K562 (cell line): ENCODE measurements around the gene TMEM116. TPM values are rescaled to one million over a fixed set of nuclear protein-coding genes. Genes with fewer than 3 reads are reported as not detected.
A peak's percentile ranks its signal among the peaks of the same experiment; 100 is the strongest.

Source experiments
- CAMTA2 ChIP-seq: fragments of 250-450 bp; sonication (Bioruptor Pico); conservative IDR thresholded peaks from 2 replicates; pipeline ENCODE4 v1.5.1; 2022
- CREB3 ChIP-seq: fragments of 450-650 bp; conservative IDR thresholded peaks from 2 replicates; pipeline ENCODE4 v1.6.1; 2016; ENCODE audit warnings: missing genetic modification characterization, low read depth, mild to moderate bottlenecking, missing compliant biosample characterization, moderate library complexity
- ELF4 ChIP-seq: fragments of 450-650 bp; formaldehyde crosslinking; IDR thresholded peaks from 2 replicates; pipeline ENCODE4 v1.4.0; 2022; ENCODE audit warnings: missing genetic modification characterization
- GATAD2B ChIP-seq: fragments of 450-650 bp; IDR thresholded peaks from 2 replicates; pipeline ENCODE4 v1.6.1; 2017; ENCODE audit warnings: mild to moderate bottlenecking, borderline replicate concordance
- KDM5B ChIP-seq: fragments of 200-600 bp; sonication (generic); IDR thresholded peaks from 2 replicates; pipeline ENCODE4 v1.6.1; 2012; ENCODE audit warnings: low read depth, mild to moderate bottlenecking, moderate library complexity, low read length, control low read depth, inconsistent platforms; ENCODE audit not compliant: insufficient replicate concordance
- MNT ChIP-seq, 2 experiments: fragments of 450-650 bp; conservative IDR thresholded peaks; 2 replicates each; pipeline ENCODE4 v1.6.1; 2017; ENCODE audit warnings: mild to moderate bottlenecking in 2 of 2, moderate library complexity in 2 of 2
- RBM14 ChIP-seq: fragments of 200-400 bp; formaldehyde crosslinking; IDR thresholded peaks from 2 replicates; pipeline ENCODE4 v1.6.1; 2018; ENCODE audit warnings: low read depth, mild to moderate bottlenecking, low read length, moderate library complexity, borderline replicate concordance; ENCODE audit not compliant: insufficient read depth
- UBTF ChIP-seq, 2 experiments: IDR thresholded peaks; 2 replicates each; pipeline ENCODE4 v1.6.1; 2012; ENCODE audit warnings: improper control_type of control experiment in 2 of 2, low read depth in 2 of 2, low read length in 2 of 2, borderline replicate concordance in 1 of 2
- XRCC5 ChIP-seq: fragments of 200-400 bp; formaldehyde crosslinking; IDR thresholded peaks from 2 replicates; pipeline ENCODE4 v1.6.1; 2017; ENCODE audit warnings: low read depth, mild to moderate bottlenecking, low read length
- ZFP91 ChIP-seq: sonication (generic); formaldehyde crosslinking; IDR thresholded peaks from 2 replicates; pipeline ENCODE4 v1.8.0; 2022; ENCODE audit warnings: mild to moderate bottlenecking, missing genetic modification reagents
- ZNF609 ChIP-seq: sonication (generic); formaldehyde crosslinking; IDR thresholded peaks from 2 replicates; pipeline ENCODE4 v1.8.1; 2023; ENCODE audit warnings: missing genetic modification reagents, mild to moderate bottlenecking, borderline replicate concordance
- polyA plus RNA-seq, 8 experiments: library from polyadenylated mRNA; depleted of rRNA in 4 of 8; stranded (reverse) in 5 of 8; unstranded in 3 of 8; fragments of >200 nt; fragmentation: Nextera tagmentation in 2 of 8; fragmentation: Illumina TruSeq in 1 of 8; extraction: Ambion mirVana in 2 of 8; extraction: Trizol in 1 of 8; gene quantifications; 2 replicates each; pipeline versions ENCODE4 v1.2.1 to v1.2.3, GENCODE V29; 2011 to 2014; ENCODE audit warnings: inconsistent platforms in 1 of 8, missing spikeins in 1 of 8
- total RNA-seq, 7 experiments: library from RNA; depleted of rRNA in 6 of 7; stranded (reverse); fragments of >200 nt in 6 of 7; fragmentation: Illumina TruSeq in 2 of 7; extraction: Trizol in 2 of 7; gene quantifications; 2 replicates each; pipeline versions ENCODE4 v1.2.1 to v1.2.3, GENCODE V29; 2011 to 2021; ENCODE audit warnings: low replicate concordance in 1 of 7

Gene TMEM116
- total and polyA plus RNA-seq, 9 of the 15 experiments (the other 6 are each of a cell fraction or from before 2014, with no cell fraction given) = 5.2 to 78.6 (median 13.9) TPM

GRCh38 chr12:112012775-112013600, at the start of gene TMEM116, which contains the start of gene ERP29 (continued):
- TF ChIP-seq ZNF609 (CRISPR knock-in tag) (no peak), XRCC5 (no peak), RBM14 (no peak), CREB3 (tag) (peak; percentile 65; the same call in 1 of the 2 replicates), CAMTA2 (CRISPR knock-in tag) (no peak), MNT (conservative IDR thresholded peaks at IDR 0.05) (peak; percentile 98), ZFP91 (CRISPR knock-in tag) (no peak; the same call in 1 of the 2 replicates), UBTF (IDR thresholded peaks at IDR 0.05; ENCODE audit: borderline replicate concordance in 1 of 2, low read depth in 2 of 2, low read length in 2 of 2) (peak in 1 of 2 experiments; percentile 48; a peak in 3 of 4 replicates), ELF4 (CRISPR knock-in tag) (peak; percentile 32; the same call in 1 of the 2 replicates), GATAD2B (no peak; the same call in none of the 2 replicates), KDM5B (peak; percentile 86)
